ENCODE measurements around the gene HCN2.

Gene HCN2

DNA sequence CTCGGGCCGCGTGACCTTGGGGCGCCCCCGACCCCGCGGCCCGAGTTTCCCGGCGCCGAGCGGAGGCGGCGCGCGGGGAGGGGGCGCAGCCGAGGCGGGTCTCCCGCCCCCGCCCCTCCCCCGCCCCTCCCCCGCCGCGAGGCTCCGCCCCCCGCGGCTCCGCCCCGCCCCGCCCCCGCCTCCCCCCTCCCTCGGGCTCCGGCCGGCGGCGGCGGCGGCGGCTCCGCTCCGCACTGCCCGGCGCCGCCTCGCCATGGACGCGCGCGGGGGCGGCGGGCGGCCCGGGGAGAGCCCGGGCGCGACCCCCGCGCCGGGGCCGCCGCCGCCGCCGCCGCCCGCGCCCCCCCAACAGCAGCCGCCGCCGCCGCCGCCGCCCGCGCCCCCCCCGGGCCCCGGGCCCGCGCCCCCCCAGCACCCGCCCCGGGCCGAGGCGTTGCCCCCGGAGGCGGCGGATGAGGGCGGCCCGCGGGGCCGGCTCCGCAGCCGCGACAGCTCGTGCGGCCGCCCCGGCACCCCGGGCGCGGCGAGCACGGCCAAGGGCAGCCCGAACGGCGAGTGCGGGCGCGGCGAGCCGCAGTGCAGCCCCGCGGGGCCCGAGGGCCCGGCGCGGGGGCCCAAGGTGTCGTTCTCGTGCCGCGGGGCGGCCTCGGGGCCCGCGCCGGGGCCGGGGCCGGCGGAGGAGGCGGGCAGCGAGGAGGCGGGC, at the start of gene HCN2:
Gene HCN2, plus strand, starts transcription at position 189 of the 703 bp plus-strand sequence. Its CDS starts 65 bp downstream, at position 254.
- DNase-seq (ENCODE audit: low read depth, low spot score) = no peak

DNA sequence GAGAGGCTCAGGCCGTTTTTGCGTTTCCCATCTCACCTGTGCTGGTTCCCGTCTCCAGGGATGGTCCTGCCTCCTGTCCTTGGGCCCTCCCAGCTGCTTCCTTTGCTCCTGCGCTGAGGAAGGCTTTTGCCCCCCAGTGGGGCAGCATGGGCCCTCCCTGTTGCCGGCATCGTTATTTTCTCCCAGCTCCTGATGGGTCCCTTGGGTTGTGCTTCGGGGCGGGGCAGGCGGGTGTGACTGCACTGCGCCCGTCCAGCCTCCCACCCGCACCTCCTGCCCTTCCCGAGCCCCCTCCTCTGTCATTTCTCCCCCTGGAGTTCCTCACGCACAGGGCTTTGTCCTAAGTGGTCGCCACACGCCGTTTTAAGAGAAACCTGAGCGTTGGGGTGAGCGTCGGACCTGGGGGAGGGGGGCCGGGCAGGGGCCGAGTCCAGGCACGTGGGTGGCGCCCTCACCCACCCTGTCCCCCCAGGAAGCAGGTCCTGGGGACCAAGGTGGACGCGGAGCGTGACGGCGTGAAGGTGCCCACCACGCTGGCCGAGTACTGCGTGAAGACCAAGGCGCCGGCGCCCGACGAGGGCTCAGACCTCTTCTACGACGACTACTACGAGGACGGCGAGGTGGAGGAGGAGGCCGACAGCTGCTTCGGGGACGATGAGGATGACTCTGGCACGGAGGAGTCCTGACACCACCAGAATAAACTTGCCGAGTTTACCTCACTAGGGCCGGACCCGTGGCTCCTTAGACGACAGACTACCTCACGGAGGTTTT, 48.6 kb upstream of the HCN2 start:
- no peak for DNase-seq (ENCODE audit: low read depth, low spot score)

DNA sequence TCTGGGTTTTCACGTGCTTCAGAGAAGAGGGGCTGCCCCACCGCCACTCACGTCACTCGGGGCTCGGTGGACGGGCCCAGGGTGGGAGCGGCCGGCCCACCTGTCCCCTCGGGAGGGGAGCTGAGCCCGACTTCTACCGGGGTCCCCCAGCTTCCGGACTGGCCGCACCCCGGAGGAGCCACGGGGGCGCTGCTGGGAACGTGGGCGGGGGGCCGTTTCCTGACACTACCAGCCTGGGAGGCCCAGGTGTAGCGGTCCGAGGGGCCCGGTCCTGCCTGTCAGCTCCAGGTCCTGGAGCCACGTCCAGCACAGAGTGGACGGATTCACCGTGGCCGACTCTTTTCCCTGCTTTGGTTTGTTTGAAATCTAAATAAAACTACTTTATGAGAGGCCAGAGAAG, 48.0 kb upstream of the HCN2 start:
- DNase-seq (ENCODE audit: low read depth, low spot score) = no peak

DNA sequence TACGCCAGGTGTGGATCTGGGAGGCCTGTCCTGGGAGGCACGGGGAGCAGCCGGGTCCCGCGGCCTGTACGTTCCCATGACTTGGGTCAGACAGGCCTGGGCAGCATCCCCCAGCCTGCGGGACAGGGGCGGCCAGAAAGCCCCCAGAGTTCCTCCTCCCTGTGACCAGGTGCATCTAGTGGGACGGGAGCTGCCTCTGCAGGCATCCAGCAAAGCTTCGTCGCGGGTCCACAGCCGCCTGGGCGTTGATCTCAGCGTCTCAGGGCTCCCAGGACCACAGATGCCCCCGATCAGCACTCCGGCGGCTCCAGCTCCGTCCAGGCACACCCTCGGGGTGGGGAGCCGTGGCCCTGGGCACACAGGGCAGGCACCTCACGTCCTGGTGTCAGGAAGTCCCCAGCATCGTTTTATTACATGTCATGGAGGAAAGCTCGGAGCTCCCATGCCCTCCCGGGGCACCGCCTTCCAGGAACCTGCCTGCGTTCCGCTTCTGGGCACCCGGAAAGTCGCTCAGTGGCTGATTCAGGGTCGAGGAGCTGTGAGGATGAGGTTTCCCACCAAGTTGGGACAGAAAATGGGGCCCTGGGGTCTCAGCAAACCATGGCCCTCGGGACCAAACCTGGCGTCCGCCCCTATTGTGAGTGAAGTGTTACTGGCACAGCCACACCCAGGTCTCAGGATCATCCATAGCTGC, 47.4 kb upstream of the HCN2 start:
- no peak for DNase-seq (ENCODE audit: low read depth, low spot score)

DNA sequence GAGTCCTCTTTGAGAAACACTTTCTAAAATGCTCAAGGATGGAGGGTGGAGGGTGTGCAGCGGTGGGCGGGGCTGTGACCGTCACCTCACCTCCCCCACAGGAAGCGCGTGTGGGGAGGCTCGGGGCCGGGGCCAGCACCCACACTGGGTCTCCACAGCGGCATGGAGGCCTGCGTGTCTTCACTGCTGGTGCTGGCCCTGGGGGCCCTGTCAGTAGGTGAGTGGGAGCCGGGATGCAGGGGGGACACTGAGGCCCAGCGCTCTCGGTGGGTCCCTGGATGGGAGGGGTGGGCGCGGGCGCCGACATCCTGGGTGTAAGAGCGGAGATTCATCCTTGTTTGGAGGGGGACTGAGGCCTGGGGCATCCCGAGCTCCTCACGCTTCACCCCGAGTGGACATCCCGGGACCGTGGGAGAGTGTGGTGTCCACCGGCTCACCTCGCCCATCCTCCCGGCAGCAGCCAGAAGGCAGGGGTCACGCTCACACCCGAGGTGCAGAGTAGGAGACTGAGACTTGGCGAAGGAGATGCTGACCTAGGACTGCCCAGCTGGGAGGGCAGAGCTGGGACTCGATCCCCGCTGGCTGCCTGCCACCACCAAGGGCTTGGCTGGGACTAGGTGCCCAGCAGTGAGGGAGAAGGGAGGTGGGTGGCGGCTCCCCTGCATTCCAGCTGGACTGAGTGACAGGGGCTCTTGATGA, 45.6 kb upstream of the HCN2 start, which contains the start of gene GZMM:
Gene GZMM, plus strand, starts transcription at position 144 of the 699 bp plus-strand sequence. Its CDS starts 19 bp downstream, at position 163.
- DNase-seq (ENCODE audit: low read depth, low spot score) = no peak

DNA sequence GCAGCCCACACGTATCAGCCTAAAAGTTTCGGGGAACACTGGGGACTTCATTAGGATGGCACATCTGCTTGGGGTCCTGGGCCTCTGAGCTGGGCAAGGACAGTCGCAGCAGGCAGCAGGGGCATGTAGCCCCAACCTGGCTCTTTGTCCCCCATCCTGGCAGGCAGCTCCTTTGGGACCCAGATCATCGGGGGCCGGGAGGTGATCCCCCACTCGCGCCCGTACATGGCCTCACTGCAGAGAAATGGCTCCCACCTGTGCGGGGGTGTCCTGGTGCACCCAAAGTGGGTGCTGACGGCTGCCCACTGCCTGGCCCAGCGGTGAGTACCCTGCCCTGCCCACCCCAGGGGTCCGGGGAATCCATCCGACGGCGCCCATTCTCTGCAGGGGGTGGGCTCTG, 42.6 kb upstream of the HCN2 start:
- DNase-seq (ENCODE audit: low read depth, low spot score) = no peak

DNA sequence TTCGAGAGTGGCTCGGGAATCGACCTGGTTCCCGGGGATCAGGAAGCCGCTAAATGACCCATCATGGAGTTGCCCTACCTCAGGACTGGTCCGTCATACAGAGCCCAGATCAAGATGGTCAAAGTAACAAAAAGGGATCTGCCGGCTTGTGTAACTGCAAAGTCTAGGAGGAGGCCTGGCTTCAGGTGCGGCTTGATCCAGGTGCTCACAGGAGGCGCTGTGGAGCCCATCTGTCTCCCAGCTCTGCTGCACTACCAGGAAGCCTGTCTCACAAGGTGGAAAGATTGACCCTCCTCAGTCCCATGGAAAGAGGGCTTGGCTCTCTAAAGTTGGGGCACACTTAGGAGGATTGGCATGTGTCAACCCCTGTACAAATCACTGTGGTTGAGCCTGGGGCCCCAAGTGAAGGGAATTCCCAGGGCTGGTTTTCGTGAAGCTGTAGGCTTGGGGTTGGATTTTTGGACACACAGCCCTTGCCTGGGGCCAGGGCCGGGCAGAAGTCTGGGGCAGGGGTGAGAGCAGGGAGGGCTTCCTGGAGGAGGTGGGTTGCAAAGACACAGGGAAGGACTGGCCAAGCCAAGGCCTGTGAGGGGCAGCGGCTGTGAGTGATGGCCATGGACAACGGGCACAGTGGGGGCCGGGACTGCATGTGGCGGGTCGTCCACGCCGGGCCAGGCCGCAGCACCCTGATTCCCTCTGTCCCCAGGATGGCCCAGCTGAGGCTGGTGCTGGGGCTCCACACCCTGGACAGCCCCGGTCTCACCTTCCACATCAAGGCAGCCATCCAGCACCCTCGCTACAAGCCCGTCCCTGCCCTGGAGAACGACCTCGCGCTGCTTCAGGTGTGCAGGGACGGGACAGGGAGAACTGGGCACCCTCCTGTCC, 41.6 kb upstream of the HCN2 start:
- no peak for DNase-seq (ENCODE audit: low read depth, low spot score)

DNA sequence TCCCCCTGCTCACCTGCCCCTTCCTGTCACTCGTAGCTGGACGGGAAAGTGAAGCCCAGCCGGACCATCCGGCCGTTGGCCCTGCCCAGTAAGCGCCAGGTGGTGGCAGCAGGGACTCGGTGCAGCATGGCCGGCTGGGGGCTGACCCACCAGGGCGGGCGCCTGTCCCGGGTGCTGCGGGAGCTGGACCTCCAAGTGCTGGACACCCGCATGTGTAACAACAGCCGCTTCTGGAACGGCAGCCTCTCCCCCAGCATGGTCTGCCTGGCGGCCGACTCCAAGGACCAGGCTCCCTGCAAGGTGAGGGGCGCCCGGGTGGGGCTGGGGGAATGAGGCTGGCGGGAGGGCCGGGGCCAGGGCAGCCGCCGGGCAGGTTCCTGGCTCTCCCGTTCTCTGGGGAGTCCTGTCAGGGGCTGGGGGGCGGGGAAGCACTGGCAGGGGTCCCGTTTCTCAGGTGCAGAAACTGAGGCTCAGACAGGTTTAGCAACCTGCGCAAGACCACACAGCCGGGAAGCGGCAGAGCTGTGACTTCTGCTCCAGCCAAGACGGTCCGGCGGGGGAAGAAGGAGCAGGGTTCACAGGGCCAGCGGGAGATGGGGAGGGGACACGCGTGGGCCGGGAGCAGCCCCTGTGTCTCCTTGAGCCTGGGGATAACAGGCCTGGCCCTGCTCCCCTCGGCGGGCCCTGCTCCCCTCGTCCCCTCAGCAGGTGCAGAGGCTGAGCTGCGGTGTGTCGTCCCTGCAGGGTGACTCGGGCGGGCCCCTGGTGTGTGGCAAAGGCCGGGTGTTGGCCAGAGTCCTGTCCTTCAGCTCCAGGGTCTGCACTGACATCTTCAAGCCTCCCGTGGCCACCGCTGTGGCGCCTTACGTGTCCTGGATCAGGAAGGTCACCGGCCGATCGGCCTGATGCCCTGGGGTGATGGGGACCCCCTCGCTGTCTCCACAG, 40.5 kb upstream of the HCN2 start:
- no peak for DNase-seq (ENCODE audit: low read depth, low spot score)

DNA sequence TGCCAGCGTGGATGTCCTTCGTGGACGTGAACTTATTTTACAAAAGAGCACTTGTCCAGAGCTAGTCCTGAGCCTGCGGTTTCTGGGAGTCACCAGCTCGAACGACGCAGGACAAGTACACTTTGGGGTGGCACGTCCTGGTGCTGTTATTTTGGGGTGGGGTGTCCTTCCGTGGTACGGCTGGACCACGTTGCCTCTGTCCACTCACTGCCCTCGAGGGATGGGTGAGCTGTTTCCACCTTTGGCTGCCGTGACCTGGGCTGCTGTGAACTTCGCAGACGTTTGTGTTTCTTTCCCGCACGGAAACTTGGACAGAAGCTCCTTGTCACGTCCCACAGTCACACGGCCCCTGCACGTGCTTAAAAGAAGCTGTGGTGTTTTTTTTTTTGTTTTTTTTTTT, 34.9 kb upstream of the HCN2 start:
- no peak for DNase-seq (ENCODE audit: low read depth, low spot score)

DNA sequence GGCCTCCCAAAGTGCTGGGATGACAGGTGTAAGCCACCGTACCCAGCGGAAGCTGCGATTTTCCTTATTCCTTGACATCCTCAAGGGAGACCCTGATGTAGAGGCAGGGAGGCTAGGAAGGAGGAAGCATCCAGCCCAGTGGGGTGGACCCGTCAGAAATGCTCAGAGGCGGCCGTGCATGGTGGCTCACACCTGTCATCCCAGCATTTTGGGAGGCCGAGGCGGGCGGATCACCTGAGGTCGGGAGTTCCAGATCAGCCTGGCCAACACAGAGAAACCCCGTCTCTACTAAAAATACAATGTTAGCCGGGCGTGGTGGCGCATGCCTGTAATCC, 34.2 kb upstream of the HCN2 start:
- DNase-seq (ENCODE audit: low read depth, low spot score) = no peak

DNA sequence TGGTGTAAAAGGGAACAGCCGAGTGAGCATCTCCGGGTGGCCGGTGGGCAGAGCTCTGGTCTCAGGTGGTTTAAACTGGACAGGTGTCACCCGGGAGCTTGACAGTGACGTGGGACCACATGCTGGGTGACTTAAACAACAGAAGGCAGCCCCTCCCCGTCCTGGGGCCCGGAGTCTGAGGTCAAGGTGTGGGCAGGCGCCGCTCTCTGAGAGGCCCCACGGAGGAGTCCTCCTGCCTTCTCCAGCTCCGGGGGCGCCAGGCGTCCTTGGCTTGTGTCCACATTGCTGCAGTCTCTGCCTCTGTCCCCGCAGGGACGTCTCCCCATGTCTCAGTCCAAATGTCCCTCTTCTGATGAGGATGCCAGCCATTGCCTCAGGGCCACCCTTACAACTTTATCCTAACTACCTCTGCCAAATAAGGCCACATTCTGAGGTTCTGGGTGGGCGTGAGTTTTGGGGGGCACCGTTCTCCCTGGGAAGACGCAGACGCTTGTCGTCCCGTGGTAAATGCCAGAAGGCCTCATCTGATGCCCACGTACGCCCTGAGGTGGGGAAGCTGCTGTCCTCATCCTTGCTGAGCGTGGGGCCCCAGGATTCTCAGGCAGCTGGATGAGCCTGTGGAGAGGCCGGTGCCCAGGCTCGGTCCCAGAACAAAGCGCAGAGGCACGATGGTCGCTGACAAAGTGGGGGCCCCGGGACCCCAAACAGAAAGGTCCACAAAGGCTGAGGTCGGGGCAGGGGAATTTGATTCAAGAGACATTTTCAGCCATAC, 32.9 kb upstream of the HCN2 start:
- DNase-seq (ENCODE audit: low read depth, low spot score) = no peak

DNA sequence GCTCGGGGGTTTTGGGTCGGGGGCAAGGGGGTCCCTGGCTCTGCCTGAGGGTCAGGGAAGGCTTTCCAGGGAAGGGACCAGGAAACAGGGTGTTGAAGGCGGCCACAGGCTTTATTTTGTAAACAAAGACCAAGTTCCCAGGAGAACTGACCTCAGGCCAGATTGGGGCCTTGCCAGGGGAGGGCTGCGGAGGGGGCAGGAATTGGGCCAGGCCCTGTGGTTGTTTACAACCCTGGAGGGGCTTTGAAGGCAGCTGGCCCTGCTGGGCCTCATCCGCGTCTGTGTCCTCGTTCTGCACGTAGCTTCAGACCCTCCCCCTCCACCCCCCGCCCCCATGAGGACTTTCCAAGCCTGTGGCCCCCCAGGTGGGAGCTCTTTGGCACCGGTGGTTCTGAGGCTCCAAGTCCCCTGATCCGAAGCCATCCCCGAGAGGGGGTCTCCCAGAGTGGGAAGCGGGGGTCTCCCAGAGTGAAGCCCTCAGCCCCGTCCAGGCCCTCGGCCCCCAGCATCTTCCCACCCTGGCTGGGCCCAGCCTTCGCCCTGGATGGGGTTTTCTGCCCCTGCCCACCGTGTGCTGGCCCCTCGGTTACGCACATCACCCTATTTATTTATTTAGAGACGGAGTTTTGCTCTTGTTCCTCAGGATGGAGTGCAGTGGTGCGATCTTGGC, 30.8 kb upstream of the HCN2 start:
- DNase-seq (ENCODE audit: low read depth, low spot score) = peak; percentile 92

DNA sequence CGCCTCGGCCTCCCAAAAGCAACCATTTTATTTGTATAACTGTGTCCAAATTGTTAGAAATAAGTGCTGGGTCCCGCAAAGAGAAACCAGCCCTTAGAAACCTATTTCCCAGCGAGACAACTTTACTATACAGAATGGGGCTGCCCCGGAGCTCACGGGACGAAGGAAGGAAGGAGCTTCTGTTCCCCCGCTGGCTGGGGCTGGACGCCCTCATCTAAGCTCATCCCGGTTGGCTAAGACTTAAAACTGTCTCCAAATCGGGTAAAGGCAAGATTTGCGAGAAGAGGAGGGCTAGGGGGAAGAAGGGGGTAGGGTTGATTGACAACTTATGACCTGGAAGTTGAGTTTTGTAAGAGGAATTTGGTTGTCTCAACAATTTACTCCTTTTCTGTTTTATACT, 29.6 kb upstream of the HCN2 start:
- no peak for DNase-seq (ENCODE audit: low read depth, low spot score)

DNA sequence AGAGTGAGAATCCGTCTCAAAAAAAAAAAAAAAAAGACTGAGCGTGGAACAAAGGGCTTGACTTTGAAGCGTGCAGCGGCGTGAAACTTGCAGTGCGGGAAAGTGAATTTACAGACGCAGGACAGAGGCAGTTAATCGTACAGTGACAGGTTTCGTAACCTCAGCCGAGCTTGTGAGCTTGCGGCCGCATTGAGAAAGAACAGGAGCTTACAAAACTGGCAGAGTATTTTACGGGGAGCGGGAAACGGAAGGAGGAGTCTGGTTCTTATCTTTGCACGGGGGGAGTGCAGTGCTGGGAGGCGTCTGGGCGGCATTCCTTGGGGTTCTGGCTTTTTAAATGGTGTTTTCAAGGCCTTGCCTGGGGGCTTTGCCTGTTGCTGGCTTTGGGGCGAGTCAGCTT, 23.3 kb upstream of the HCN2 start:
- peak; percentile 96 for DNase-seq (ENCODE audit: low read depth, low spot score)

DNA sequence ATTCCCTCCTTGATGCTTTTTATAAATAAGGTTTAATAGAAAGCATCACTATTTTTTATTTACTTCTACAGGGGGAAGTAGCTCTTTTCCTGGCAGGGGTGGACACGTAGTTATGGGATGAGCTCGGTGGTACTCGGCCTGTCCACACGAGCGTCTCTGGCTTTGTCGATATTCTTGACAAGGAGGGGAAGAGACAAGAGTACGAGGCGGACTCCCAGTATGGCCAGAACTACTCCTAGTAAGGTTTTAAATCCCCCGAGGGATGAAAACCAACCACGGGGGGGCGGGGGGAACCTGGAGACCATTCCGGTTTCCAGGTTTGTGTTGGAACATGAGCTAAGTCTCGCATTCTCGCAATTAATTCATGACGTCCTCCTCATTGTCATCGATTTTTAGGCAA, 22.8 kb upstream of the HCN2 start:
- DNase-seq (ENCODE audit: low read depth, low spot score) = no peak

DNA sequence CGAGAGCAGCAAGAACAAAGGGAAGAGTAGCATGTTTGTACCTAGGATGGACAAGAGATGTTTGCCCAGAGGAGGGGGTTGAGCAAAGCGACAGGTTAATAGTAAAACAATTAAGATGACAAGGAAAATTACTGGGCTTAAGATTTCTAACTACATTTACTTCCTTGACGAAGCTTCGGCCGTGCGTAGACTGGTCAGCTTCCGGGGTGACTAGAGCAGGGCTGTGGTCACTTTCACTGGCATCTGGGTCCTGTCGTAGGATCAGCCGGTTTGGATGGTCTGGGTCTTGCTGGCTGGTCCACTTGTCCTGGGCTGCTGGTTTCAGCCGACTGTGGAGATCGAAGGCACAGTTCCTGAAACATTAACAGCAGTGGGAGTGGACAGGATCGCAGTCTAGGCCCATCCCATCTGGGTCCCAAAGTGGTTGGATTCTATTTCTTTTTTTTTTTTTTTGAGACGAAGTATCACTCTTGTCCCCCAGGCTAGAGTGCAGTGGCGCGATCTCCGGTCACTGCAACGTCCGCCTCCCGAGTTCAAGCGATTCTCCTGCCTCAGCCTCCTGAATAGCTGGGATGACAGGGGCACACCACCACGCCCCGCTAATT, 22.3 kb upstream of the HCN2 start:
- no peak for DNase-seq (ENCODE audit: low read depth, low spot score)

DNA sequence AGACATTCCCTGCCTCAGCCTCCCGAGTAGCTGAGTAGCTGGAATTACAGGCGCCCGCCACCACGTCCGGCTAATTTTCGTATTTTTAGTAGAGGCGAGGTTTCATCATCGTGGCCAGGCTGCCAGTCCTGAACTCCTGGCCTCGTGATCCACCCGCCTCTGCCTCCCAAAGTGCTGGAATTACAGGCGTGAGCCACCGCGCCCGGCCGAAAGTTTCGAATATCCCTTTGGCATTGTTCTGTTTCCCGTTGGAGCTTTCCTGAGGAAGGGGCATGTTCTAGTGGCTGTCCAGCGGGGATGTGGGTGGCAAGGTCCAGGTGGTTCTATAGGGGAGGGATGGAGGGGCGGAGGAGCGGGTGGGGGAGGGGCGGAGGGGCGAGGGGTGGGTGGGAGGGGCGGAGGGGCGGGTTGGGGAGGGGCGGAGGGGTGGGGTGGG, 19.4 kb upstream of the HCN2 start:
- DNase-seq (ENCODE audit: low read depth, low spot score) = no peak

DNA sequence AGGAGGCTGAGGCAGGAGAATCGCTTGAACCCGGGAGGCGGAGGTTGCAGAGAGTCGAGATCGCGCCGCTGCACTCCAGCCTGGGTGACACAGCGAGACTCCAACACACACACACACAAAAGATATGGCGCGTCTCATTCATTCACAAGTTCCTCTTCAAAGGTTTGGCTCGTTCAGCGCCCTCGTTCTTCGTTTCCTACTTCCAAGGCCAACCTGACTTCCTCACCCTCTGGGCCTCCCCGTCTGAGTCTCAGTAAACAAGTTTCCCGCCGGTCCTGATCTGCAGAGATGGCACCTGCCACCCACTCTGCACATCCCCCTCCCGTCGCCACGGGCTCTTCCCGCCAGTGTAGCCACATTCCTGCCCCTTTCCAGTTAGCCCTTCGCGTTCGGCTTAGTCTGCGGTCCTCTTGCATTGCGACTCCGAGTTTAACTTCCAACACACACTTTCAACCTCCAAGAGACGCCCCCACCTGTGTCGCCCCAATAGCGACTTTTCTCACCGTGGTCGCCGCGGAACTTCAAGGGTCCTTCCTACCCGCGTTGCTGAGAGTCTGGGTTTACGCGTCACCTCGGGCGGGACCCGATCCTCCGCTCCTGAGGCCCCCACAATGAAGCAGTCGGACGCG, 18.6 kb upstream of the HCN2 start:
- DNase-seq (ENCODE audit: low read depth, low spot score) = peak; percentile 85

Data from ELF-1 (cell line).